Heart left ventricle (tissue), 16 donors: ENCODE data around the gene KDM4E. TPM values are rescaled to one million over a fixed set of nuclear protein-coding genes. Genes with fewer than 3 reads are reported as not detected.
"Not testable (repeated sequence)": the region's sequence is repeated elsewhere in the genome, so short reads cannot be mapped to it uniquely, and the experiment has no call there.

ENCODE experiments used
- ATAC-seq, 4 donors: fragments of 200-7000 bp; cut with Tn5 transposase; one replicate each; pipeline ENCODE4 v1.9.1; 2020 to 2022; ENCODE audit warnings: moderate library complexity in 4 of 4, mild to moderate bottlenecking in 3 of 4, moderate number of reproducible peaks in 1 of 4
- DNase-seq, 5 donors: peaks; one replicate each; pipeline ENCODE4 v3.0.0-alpha.2; 2020
- H3K27ac ChIP-seq, 12 donors: fragments of 200-600 bp; sonication (generic) in 4 of 12; one replicate each; pipeline versions ENCODE4 v1.5.0 to v1.8.0; 2016 to 2022; ENCODE audit warnings: mild to moderate bottlenecking in 2 of 12
- H3K27me3 ChIP-seq, 9 donors: fragments of 200-600 bp; sonication (generic) in 2 of 9; one replicate each; pipeline versions ENCODE4 v1.5.1 to v1.8.0; 2016 to 2022; ENCODE audit warnings: mild to moderate bottlenecking in 3 of 9
- H3K36me3 ChIP-seq, 9 donors: fragments of 200-600 bp; sonication (generic) in 2 of 9; one replicate each; pipeline versions ENCODE4 v1.5.0 to v1.8.0; 2018 to 2022; ENCODE audit warnings: mild to moderate bottlenecking in 2 of 9
- H3K4me1 ChIP-seq, 12 donors: fragments of 200-600 bp; sonication (generic) in 4 of 12; one replicate each; pipeline versions ENCODE4 v1.5.0 to v1.8.0; 2016 to 2022; ENCODE audit warnings: mild to moderate bottlenecking in 3 of 12
- H3K4me3 ChIP-seq, 12 donors: fragments of 200-600 bp; sonication (generic) in 4 of 12; one replicate each; pipeline versions ENCODE4 v1.5.0 to v1.8.0; 2017 to 2022; ENCODE audit warnings: mild to moderate bottlenecking in 9 of 12, moderate library complexity in 4 of 12
- H3K9me3 ChIP-seq, 12 donors: fragments of 200-600 bp; sonication (generic) in 4 of 12; one replicate each; pipeline versions ENCODE4 v1.5.0 to v1.8.0; 2016 to 2022; ENCODE audit warnings: mild to moderate bottlenecking in 1 of 12
- CTCF ChIP-seq, 12 donors: fragments of 200-600 bp; sonication (generic) in 4 of 12; IDR thresholded peaks; one replicate each; pipeline versions ENCODE4 v1.5.0 to v1.8.0; 2018 to 2022; ENCODE audit warnings: antibody characterized with exemption in 12 of 12, mild to moderate bottlenecking in 5 of 12
- POLR2A ChIP-seq, 2 donors: fragments of 450-650 bp; IDR thresholded peaks; one replicate each; pipeline ENCODE4 v1.6.1; 2017; ENCODE audit warnings: antibody characterized with exemption in 2 of 2, mild to moderate bottlenecking in 2 of 2, moderate library complexity in 2 of 2
- WGBS, 4 donors: extraction: QIAGEN DNeasy Blood & Tissue Kit in 2 of 4; methylation state at CpG; one replicate each; pipeline versions ENCODE4 v1.1.5 to v1.1.7; 2013 to 2018; 5-methylcytosine and 5-hydroxymethylcytosine counted together
- intact Hi-C, 10 donors: fragments of 100-400 bp; cut with DNase I; formaldehyde crosslinking; loops; one replicate each; pipeline versions ENCODE4 v1.11.1 to v1.14.2; 2022
- polyA plus RNA-seq, 2 donors: library from polyadenylated mRNA; stranded (reverse); fragments of 200-250 nt; gene quantifications; one replicate each; pipeline ENCODE4 v1.2.3, GENCODE V29; 2013
- total RNA-seq, 9 donors: library from RNA; depleted of rRNA in 2 of 9; stranded (reverse); fragments of >200 nt in 2 of 9; fragmentation: NEBNext Ultra II Directional in 3 of 9; extraction: Animal tissue kit (Norgen Biotek cat#: 25700) in 3 of 9; gene quantifications; one replicate each; pipeline versions ENCODE4 v1.1.0 to v1.2.4, GENCODE V29; 2016 to 2023
- donor health status: ischemic (EF 13 %, LVEDD 7.1; RV severe dilation, severe dysfunction).
- donor health status: healthy with polysubstance abuse.
- donor health status: DM: no; HTN: yes; CAD: no.
- donor health status: DM: no; HTN: no; CAD: no.
- donor health status: ischemic (EF 25% LVEDD 6.9; RV normal size, moderate dysfunction).
- donor health status: ischemic (EF 25% LVEDD 5.7; RV mildly dilated, moderate dysfunction).
- donor health status: healthy.
- donor health status: DM: yes; HTN: yes; CAD: no.
- donor health status: ischemic (EF 35%, LVEDD 5.7; RV mildly dilated, moderate dysfunction).
- donor health status: nonischemic (EF 11% LVEDD 7.7; RV severe dilation, severe dysfunction).
- donor health status: DM: yes; HTN: yes; CAD: no.
- donor health status: PGD.
- donor health status: ischemic (EF 29% LVEDD 5.4; RV normal size, mild dysfunction).
- donor health status: nonischemic (EF 23%, LVEDD 6.1; RV moderate dilation, normal function).

KDM4E gene
- total and polyA plus RNA-seq, 11 donors = not detected

- Histone ChIP-seq H3K4me1 (no peaks in the 10 kb centered on the region), H3K9me3 (peaks cover 0 to 5% (median 0%) of the 10 kb centered on the region in 12 donors), H3K36me3 (no peaks in the 10 kb centered on the region), H3K27ac (no peak overlapping the region), H3K4me3 (no peak overlapping the region), H3K27me3 (no peaks in the 10 kb centered on the region)
- intact Hi-C loops = no loop called here
- DNase-seq (no peak), ATAC-seq (no peak)
- 76 to 85% (median 82%) methylated on average over 3 of the region's 3 CpGs for WGBS, 4 donors
- TF ChIP-seq CTCF (IDR thresholded peaks at IDR 0.05) (no peak), POLR2A (IDR thresholded peaks at IDR 0.05) (no peak)
Observed at GRCh38 chr11:95028357-95028756, 3.3 kb downstream of the KDM4E start.

- Histone ChIP-seq H3K36me3 (no peaks in the 10 kb centered on the region), H3K4me1 (no peaks in the 10 kb centered on the region), H3K27ac (no peak overlapping the region), H3K9me3 (peaks cover 0 to 5% (median 0%) of the 10 kb centered on the region in 12 donors), H3K27me3 (peaks cover 4 to 17% (median 10%) of the 10 kb centered on the region in 9 donors), H3K4me3 (no peak overlapping the region)
- WGBS, 4 donors = 63 to 79% (median 77%) methylated on average over 1 of the region's 1 CpG
- ATAC-seq (no peak), DNase-seq (no peak)
- intact Hi-C loops = no loop called here
- TF ChIP-seq POLR2A (IDR thresholded peaks at IDR 0.05) (no peak), CTCF (IDR thresholded peaks at IDR 0.05) (no peak)
Observed at GRCh38 chr11:95033051-95033450, 8.0 kb downstream of the KDM4E start.

GRCh38 chr11:95035316-95035715 is 10.3 kb downstream of the KDM4E start:
- intact Hi-C loops = no loop called here
- Histone ChIP-seq H3K27me3 (peaks cover 4 to 21% (median 12%) of the 10 kb centered on the region in 9 donors), H3K4me3 (no peak overlapping the region), H3K4me1 (no peaks in the 10 kb centered on the region), H3K27ac (no peak overlapping the region), H3K36me3 (no peaks in the 10 kb centered on the region), H3K9me3 (no peaks in the 10 kb centered on the region)
- WGBS, 4 donors = 61 to 78% (median 77%) methylated on average over 2 of the region's 2 CpGs
- no peak for ATAC-seq
- TF ChIP-seq POLR2A (IDR thresholded peaks at IDR 0.05) (no peak), CTCF (IDR thresholded peaks at IDR 0.05) (no peak)
- no peak for DNase-seq

GRCh38 chr11:95037356-95038035 is 12.4 kb downstream of the KDM4E start:
- H3K4me3 ChIP-seq = peak overlapping the region; percentile 18 to 59 (median 46)
- H3K4me1 ChIP-seq, intact Hi-C loops, DNase-seq, H3K27ac ChIP-seq, H3K9me3 ChIP-seq, H3K36me3 ChIP-seq: not testable (repeated sequence)
- WGBS, 4 donors = 12 to 24% (median 18%) methylated on average over 14 to 71 of the region's 71 CpGs
- peaks cover 4 to 37% (median 12%) of the 10 kb centered on the region in 9 donors for H3K27me3 ChIP-seq
- peak in 3 of 4 donors; percentile 51 to 67 (median 55) for ATAC-seq
- TF ChIP-seq CTCF (IDR thresholded peaks at IDR 0.05) = peak in 2 of 12 donors; percentile 19 to 24
